ENCODE data around the gene NOTCH3. TPM values are rescaled to one million over a fixed set of nuclear protein-coding genes. Genes with fewer than 3 reads are reported as not detected.

NOTCH3 gene
- total and polyA plus RNA-seq, 3 donors from 2014 or later, result 11.4 to 16.8 (median 16.1) TPM

DNA sequence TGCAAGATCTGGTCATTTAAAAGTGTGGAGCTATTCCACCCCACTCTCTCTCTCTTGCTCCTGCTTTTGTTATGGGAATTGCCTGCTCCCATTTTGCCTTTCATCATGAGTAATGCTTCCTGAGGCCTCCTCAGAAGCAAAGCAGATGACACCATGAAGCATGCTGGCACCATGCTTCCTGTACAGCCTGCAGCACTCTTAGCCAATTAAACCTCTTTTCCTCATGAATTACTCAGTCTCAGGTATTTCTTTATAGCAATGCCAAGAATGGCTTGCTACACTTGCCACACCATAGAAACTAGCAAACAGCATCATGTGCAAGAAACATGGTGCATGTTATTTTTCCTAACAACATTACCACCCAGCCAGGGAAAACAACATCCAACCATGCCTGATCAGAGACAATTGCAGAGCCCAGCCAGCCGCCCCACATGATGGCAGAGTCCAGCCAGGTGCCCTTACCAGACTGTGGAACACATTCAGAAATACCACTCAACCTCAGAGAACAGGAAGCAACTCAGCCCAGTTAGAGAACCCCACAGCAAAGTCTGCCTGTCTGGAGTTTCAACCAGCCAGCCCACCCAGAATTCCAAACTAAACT, 56.6 kb downstream of the NOTCH3 start:
- Histone ChIP-seq H3K27me3 (no peaks in the 10 kb centered on the region), H3K4me1 (no peaks in the 10 kb centered on the region), H3K36me3 (ENCODE audit: low read depth, missing control alignments) (no peaks in the 10 kb centered on the region), H3K9me3 (no peaks in the 10 kb centered on the region), H3K27ac (no peak overlapping the region), H3K4me3 (no peak overlapping the region)
- TF ChIP-seq POLR2A (IDR thresholded peaks at IDR 0.05), result no peak
- TF ChIP-seq, protein P1, sequence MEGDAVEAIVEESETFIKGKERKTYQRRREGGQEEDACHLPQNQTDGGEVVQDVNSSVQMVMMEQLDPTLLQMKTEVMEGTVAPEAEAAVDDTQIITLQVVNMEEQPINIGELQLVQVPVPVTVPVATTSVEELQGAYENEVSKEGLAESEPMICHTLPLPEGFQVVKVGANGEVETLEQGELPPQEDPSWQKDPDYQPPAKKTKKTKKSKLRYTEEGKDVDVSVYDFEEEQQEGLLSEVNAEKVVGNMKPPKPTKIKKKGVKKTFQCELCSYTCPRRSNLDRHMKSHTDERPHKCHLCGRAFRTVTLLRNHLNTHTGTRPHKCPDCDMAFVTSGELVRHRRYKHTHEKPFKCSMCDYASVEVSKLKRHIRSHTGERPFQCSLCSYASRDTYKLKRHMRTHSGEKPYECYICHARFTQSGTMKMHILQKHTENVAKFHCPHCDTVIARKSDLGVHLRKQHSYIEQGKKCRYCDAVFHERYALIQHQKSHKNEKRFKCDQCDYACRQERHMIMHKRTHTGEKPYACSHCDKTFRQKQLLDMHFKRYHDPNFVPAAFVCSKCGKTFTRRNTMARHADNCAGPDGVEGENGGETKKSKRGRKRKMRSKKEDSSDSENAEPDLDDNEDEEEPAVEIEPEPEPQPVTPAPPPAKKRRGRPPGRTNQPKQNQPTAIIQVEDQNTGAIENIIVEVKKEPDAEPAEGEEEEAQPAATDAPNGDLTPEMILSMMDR (IDR thresholded peaks at IDR 0.05), result no peak
- no peak for DNase-seq
- intact Hi-C loops (cut with DNase I; ENCODE audit: low total_unique reads), result no loop called here
- 100% methylated on average over 1 of the region's 1 CpG for WGBS, 2 donors

DNA sequence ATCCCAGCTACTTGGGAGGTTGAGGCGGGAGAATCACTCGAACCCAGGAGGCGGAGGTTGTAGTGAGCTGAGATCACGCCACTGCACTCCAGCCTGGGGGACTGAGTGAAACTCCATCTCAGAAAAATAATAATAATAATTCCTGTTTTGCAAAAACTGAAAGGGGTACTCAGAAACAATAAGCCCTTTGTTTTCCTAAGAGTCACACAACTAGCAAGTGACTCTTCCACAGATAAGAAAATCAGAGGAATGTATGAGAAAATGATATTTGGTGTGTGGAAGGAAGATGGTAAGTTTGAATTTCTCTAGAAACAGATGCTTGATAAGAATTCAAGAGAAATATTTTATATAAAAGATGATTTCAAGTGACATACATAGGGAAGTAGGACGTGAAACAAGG, 58.5 kb downstream of the NOTCH3 start:
- DNase-seq, result no peak
- intact Hi-C loops (cut with DNase I; ENCODE audit: low total_unique reads), result no loop called here
- 75 to 80% methylated on average over 5 of the region's 5 CpGs for WGBS, 2 donors

GRCh38 chr19:15141143-15141542, 59.7 kb downstream of the NOTCH3 start:
- intact Hi-C loops (cut with DNase I; ENCODE audit: low total_unique reads), result no loop called here
- no peaks in the 10 kb centered on the region for H3K36me3 ChIP-seq (ENCODE audit: low read depth, missing control alignments)
- no peaks in the 10 kb centered on the region for H3K9me3 ChIP-seq
- no peak overlapping the region for H3K27ac ChIP-seq
- no peaks in the 10 kb centered on the region for H3K27me3 ChIP-seq
- 91 to 92% methylated on average over 25 of the region's 25 CpGs for WGBS, 2 donors
- no peak for TF ChIP-seq POLR2A (IDR thresholded peaks at IDR 0.05)
- TF ChIP-seq, protein P1 (IDR thresholded peaks at IDR 0.05), result no peak
- DNase-seq, result no peak
- no peak overlapping the region for H3K4me3 ChIP-seq
- no peaks in the 10 kb centered on the region for H3K4me1 ChIP-seq

More for the DNA sequence above, 58.5 kb downstream of the NOTCH3 start:
- Histone ChIP-seq H3K27me3 (no peaks in the 10 kb centered on the region), H3K4me3 (no peak overlapping the region), H3K9me3 (no peaks in the 10 kb centered on the region), H3K4me1 (no peaks in the 10 kb centered on the region), H3K27ac (no peak overlapping the region), H3K36me3 (ENCODE audit: low read depth, missing control alignments) (no peaks in the 10 kb centered on the region)
- TF ChIP-seq, protein P1 (IDR thresholded peaks at IDR 0.05), result no peak
- no peak for TF ChIP-seq POLR2A (IDR thresholded peaks at IDR 0.05)

DNA sequence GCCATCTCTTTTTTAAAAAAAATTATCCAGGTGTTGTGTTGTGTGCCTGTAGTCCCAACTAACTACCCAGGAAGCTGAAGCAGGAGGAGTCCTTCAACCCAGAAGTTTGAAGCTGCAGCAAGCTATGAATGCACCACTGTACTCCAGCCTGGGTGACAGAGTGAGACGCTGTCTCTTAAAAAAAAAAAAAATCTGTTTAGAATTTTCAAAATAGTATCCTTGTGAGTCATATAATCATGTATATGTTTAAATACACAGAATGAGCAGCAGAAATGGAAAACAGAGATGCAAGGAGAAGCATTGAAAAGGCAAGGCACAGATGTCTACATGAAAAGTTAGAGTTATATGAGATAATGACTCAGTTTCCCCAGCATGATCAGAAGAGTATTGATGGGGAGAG, 62.4 kb downstream of the NOTCH3 start:
- Histone ChIP-seq H3K27ac (no peak overlapping the region), H3K36me3 (ENCODE audit: low read depth, missing control alignments) (no peaks in the 10 kb centered on the region), H3K27me3 (no peaks in the 10 kb centered on the region), H3K9me3 (no peaks in the 10 kb centered on the region), H3K4me1 (no peaks in the 10 kb centered on the region), H3K4me3 (no peak overlapping the region)
- 54 to 56% methylated on average over 1 of the region's 1 CpG for WGBS, 2 donors
- intact Hi-C loops (cut with DNase I; ENCODE audit: low total_unique reads), result no loop called here
- DNase-seq, result no peak
- TF ChIP-seq, protein P1 (IDR thresholded peaks at IDR 0.05), result no peak
- no peak for TF ChIP-seq POLR2A (IDR thresholded peaks at IDR 0.05)

GRCh38 chr19:15137777-15138176, 63.0 kb downstream of the NOTCH3 start:
- no peak overlapping the region for H3K4me3 ChIP-seq
- no peaks in the 10 kb centered on the region for H3K4me1 ChIP-seq
- no peaks in the 10 kb centered on the region for H3K36me3 ChIP-seq (ENCODE audit: low read depth, missing control alignments)
- no peaks in the 10 kb centered on the region for H3K9me3 ChIP-seq
- H3K27ac ChIP-seq, result no peak overlapping the region
- intact Hi-C loops (cut with DNase I; ENCODE audit: low total_unique reads), result no loop called here
- TF ChIP-seq POLR2A (IDR thresholded peaks at IDR 0.05), result no peak
- TF ChIP-seq, protein P1 (IDR thresholded peaks at IDR 0.05), result no peak
- H3K27me3 ChIP-seq, result no peaks in the 10 kb centered on the region
- DNase-seq, result no peak
